GM23338 (cell line): ENCODE data around the gene CCN5. TPM values are rescaled to one million over a fixed set of nuclear protein-coding genes. Genes with fewer than 3 reads are reported as not detected.

ENCODE experiments used
- ATAC-seq: fragments of 200-7000 bp; cut with Tn5 transposase; 3 replicates; pipeline ENCODE4 v1.9.1; 2020
- DNase-seq: peaks from one replicate; pipeline ENCODE4 v3.0.0-alpha.2; 2015; ENCODE audit warnings: low spot score
- H2AFZ ChIP-seq: fragments of 200-600 bp; sonication (generic); 2 replicates; pipeline ENCODE4 v1.8.0; 2016; ENCODE audit warnings: antibody characterized with exemption, mild to moderate bottlenecking, moderate library complexity
- H3F3A ChIP-seq: fragments of 200-600 bp; sonication (generic); replicated peaks from 2 replicates; pipeline ENCODE4 v1.8.0; 2017; ENCODE audit warnings: antibody characterized with exemption, mixed run types, low read depth
- H3K27ac ChIP-seq: fragments of 200-600 bp; sonication (generic); 2 replicates; pipeline ENCODE4 v1.6.1; 2016; ENCODE audit warnings: low read depth
- H3K27me3 ChIP-seq: fragments of 200-600 bp; sonication (generic); 2 replicates; pipeline ENCODE4 v1.8.0; 2016; ENCODE audit warnings: mild to moderate bottlenecking, mixed run types, moderate library complexity; ENCODE audit not compliant: insufficient read depth
- H3K36me3 ChIP-seq: fragments of 200-600 bp; sonication (generic); 2 replicates; pipeline ENCODE4 v1.8.0; 2016; ENCODE audit warnings: mild to moderate bottlenecking; ENCODE audit not compliant: insufficient read depth
- H3K4me1 ChIP-seq: fragments of 200-600 bp; sonication (generic); 2 replicates; pipeline ENCODE4 v1.8.0; 2016; ENCODE audit warnings: mild to moderate bottlenecking, moderate library complexity; ENCODE audit not compliant: insufficient read depth
- H3K4me2 ChIP-seq: fragments of 200-600 bp; sonication (generic); 2 replicates; pipeline ENCODE4 v1.7.1; 2017; ENCODE audit warnings: mixed run types
- H3K4me3 ChIP-seq: fragments of 200-600 bp; sonication (generic); 2 replicates; pipeline ENCODE4 v1.6.1; 2016; ENCODE audit warnings: mixed run types
- H3K79me2 ChIP-seq: fragments of 200-600 bp; sonication (generic); replicated peaks from 2 replicates; pipeline ENCODE4 v1.8.0; 2017; ENCODE audit warnings: mild to moderate bottlenecking; ENCODE audit not compliant: insufficient read depth
- H3K9me2 ChIP-seq: fragments of 200-600 bp; sonication (generic); 2 replicates; pipeline ENCODE4 v1.8.0; 2017; ENCODE audit not compliant: insufficient read depth
- H4K20me1 ChIP-seq: fragments of 200-600 bp; sonication (generic); replicated peaks from 2 replicates; pipeline ENCODE4 v1.8.0; 2017; ENCODE audit warnings: mild to moderate bottlenecking; ENCODE audit not compliant: insufficient read depth
- H3K27ac Mint-ChIP-seq: 2 replicates; pipeline ENCODE4 v1.8.0; 2020; ENCODE audit warnings: inconsistent platforms, mild to moderate bottlenecking, moderate library complexity, mixed read lengths
- H3K27me3 Mint-ChIP-seq: 3 replicates; pipeline ENCODE4 v1.8.0; 2022; ENCODE audit warnings: low read depth, mild to moderate bottlenecking, moderate library complexity, mixed read lengths, inconsistent platforms; ENCODE audit not compliant: insufficient read depth, poor library complexity
- H3K36me3 Mint-ChIP-seq: 3 replicates; pipeline ENCODE4 v1.8.0; 2021; ENCODE audit warnings: low read depth, mild to moderate bottlenecking, inconsistent platforms, moderate library complexity, mixed read lengths
- H3K4me1 Mint-ChIP-seq: 3 replicates; pipeline ENCODE4 v1.8.0; 2020; ENCODE audit warnings: mild to moderate bottlenecking, inconsistent platforms, mixed read lengths
- H3K4me3 Mint-ChIP-seq: 3 replicates; pipeline ENCODE4 v1.8.0; 2021; ENCODE audit warnings: moderate library complexity, mild to moderate bottlenecking, inconsistent platforms, mixed read lengths
- H3K9me3 Mint-ChIP-seq: 3 replicates; pipeline ENCODE4 v1.8.0; 2020; ENCODE audit warnings: moderate library complexity, mild to moderate bottlenecking, inconsistent platforms, mixed read lengths
- CREB1 ChIP-seq: fragments of 250-450 bp; sonication (Bioruptor Pico); IDR thresholded peaks from 2 replicates; pipeline ENCODE4 v1.5.0; 2020; ENCODE audit warnings: low read depth, mild to moderate bottlenecking, moderate library complexity
- CTCF ChIP-seq, 2 experiments: fragments of 200-600 bp in 1 of 2; sonication (generic) in 1 of 2; conservative IDR thresholded peaks; 2 replicates each; pipeline versions ENCODE4 v1.5.1 to v1.6.1; 2016 to 2017; ENCODE audit warnings: antibody characterized with exemption in 2 of 2, low read depth in 2 of 2, mild to moderate bottlenecking in 2 of 2, moderate library complexity in 1 of 2
- ETS1 ChIP-seq: IDR thresholded peaks from 2 replicates; pipeline ENCODE4 v1.6.1; 2016; ENCODE audit warnings: antibody characterized with exemption
- EZH2 ChIP-seq: fragments of 200-600 bp; sonication (generic); IDR thresholded peaks from one replicate; pipeline ENCODE4 v1.8.0; 2017; ENCODE audit warnings: antibody characterized with exemption, mild to moderate bottlenecking, low read depth; ENCODE audit not compliant: unreplicated experiment
- EZH2phosphoT487 ChIP-seq: fragments of 200-600 bp; sonication (generic); IDR thresholded peaks from one replicate; pipeline ENCODE4 v1.8.1; 2018; ENCODE audit warnings: antibody characterized with exemption; ENCODE audit not compliant: unreplicated experiment
- JUNB ChIP-seq: IDR thresholded peaks from one replicate; pipeline ENCODE4 v1.6.1; 2016; ENCODE audit warnings: antibody characterized with exemption; ENCODE audit not compliant: unreplicated experiment
- NANOG ChIP-seq: IDR thresholded peaks from 2 replicates; pipeline ENCODE4 v1.6.1; 2016; ENCODE audit warnings: antibody characterized with exemption, borderline replicate concordance
- POLR2AphosphoS5 ChIP-seq: IDR thresholded peaks from 2 replicates; pipeline ENCODE4 v1.6.1; 2016; ENCODE audit warnings: antibody characterized with exemption, low read depth
- STAT1 ChIP-seq: IDR thresholded peaks from one replicate; pipeline ENCODE4 v1.6.1; 2016; ENCODE audit warnings: antibody characterized with exemption; ENCODE audit not compliant: unreplicated experiment
- ZNF114 ChIP-seq: fragments of 250-450 bp; sonication (Bioruptor Pico); IDR thresholded peaks from 2 replicates; pipeline ENCODE4 v1.5.0; 2020; ENCODE audit warnings: mild to moderate bottlenecking, moderate library complexity
- ZNF331 ChIP-seq: fragments of 250-450 bp; sonication (Bioruptor Pico); IDR thresholded peaks from 2 replicates; pipeline ENCODE4 v1.5.0; 2020; ENCODE audit warnings: low read depth, mild to moderate bottlenecking, moderate library complexity
- ZNF462 ChIP-seq: fragments of 250-450 bp; sonication (Bioruptor Pico); IDR thresholded peaks from 2 replicates; pipeline ENCODE4 v1.5.0; 2020; ENCODE audit warnings: mild to moderate bottlenecking, moderate library complexity
- polyA plus RNA-seq: library from polyadenylated mRNA; unstranded; fragments of >200 nt; fragmentation: Nextera tagmentation; extraction: Ambion mirVana; gene quantifications from 2 replicates; pipeline ENCODE4 v1.2.1, GENCODE V29; 2016
- total RNA-seq: library from RNA; depleted of rRNA; stranded (reverse); fragments of >200 nt; shearing (Covaris generic); gene quantifications from 2 replicates; pipeline ENCODE4 v1.2.3, GENCODE V29; 2014

The CCN5 gene
- total and polyA plus RNA-seq, 2 experiments from 2014 or later, result not detected

- TF ChIP-seq POLR2AphosphoS5, result no peak
Measured at GRCh38 chr20:44742304-44743079, 27.3 kb downstream of the CCN5 start (continued).

- Histone ChIP-seq H2AFZ (no peak overlapping the region), H3K4me2 (no peak overlapping the region), H3K36me3 (no peaks in the 10 kb centered on the region), H3K4me1 (peaks cover 12% of the 10 kb centered on the region), H3K4me3 (no peak overlapping the region), H3F3A (peaks cover 20% of the 10 kb centered on the region), H4K20me1 (no peaks in the 10 kb centered on the region), H3K79me2 (no peaks in the 10 kb centered on the region), H3K9me2 (no peaks in the 10 kb centered on the region), H3K27ac (no peak overlapping the region), H3K27me3 (peaks cover 25% of the 10 kb centered on the region)
- DNase-seq, result no peak
- Mint-ChIP-seq H3K4me1 (peaks cover 18% of the 10 kb centered on the region), H3K9me3 (no peaks in the 10 kb centered on the region; the same call in 2 of the 3 replicates), H3K27ac (no peak overlapping the region), H3K36me3 (peaks cover 4% of the 10 kb centered on the region; the same call in 1 of the 3 replicates), H3K27me3 (peaks cover 36% of the 10 kb centered on the region), H3K4me3 (no peak overlapping the region)
- ATAC-seq, result no peak
- no peak for TF ChIP-seq ZNF331 (CRISPR knock-in tag)
- TF ChIP-seq CTCF (conservative IDR thresholded peaks at IDR 0.05; ENCODE audit: low read depth in 2 of 2), result no peak
- no peak for TF ChIP-seq CREB1 (CRISPR knock-in tag)
- no peak for TF ChIP-seq JUNB
- TF ChIP-seq POLR2AphosphoS5, result no peak
- no peak for TF ChIP-seq ZNF462 (CRISPR knock-in tag)
- no peak for TF ChIP-seq ETS1
- TF ChIP-seq STAT1, result no peak
- TF ChIP-seq ZNF114 (CRISPR knock-in tag), result no peak
- no peak for TF ChIP-seq EZH2
- no peak for TF ChIP-seq NANOG
- no peak for TF ChIP-seq EZH2phosphoT487
Measured at GRCh38 chr20:44743080-44743701, 28.0 kb downstream of the CCN5 start.
